H54 (cell line): ENCODE data around the gene DDX41.
"Not testable (repeated sequence)": the region's sequence is repeated elsewhere in the genome, so short reads cannot be mapped to it uniquely, and the experiment has no call there.

Experiments
- DNase-seq: peaks from one replicate; pipeline ENCODE4 v3.0.0; 2011; ENCODE audit warnings: low spot score, mixed read lengths; ENCODE audit not compliant: insufficient read length
- FAIRE-seq: peaks from 3 replicates; lab custom pipeline; 2011; peaks lifted over from hg19 to GRCh38; lab: Jason Lieb, UNC
- POLR2A ChIP-seq: IDR thresholded peaks from 2 replicates; pipeline ENCODE4 v1.6.1; 2011; ENCODE audit warnings: low read depth, mild to moderate bottlenecking, low read length

Gene DDX41

DNA sequence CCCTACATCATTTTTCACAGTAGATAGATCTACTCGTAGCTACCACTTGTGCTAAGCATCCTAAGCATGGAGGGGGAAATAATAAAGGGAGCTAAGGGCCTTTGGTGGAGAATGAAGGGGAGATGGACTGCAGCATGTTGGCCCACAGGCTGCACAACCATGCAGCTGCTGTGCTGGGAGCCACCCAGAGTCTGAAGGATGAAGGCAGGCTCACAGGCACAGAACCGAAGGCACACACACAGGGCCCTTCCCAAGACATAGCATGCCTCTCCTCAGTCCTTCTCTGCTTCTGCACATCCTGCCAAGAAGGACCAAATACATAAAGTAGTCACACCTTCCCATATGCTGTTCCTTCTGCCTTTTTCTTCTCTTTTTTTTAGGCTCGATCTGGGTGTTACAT, 31.0 kb upstream of the DDX41 start:
- no peak for FAIRE-seq
- DNase-seq, result no peak
- TF ChIP-seq POLR2A, result no peak

DNA sequence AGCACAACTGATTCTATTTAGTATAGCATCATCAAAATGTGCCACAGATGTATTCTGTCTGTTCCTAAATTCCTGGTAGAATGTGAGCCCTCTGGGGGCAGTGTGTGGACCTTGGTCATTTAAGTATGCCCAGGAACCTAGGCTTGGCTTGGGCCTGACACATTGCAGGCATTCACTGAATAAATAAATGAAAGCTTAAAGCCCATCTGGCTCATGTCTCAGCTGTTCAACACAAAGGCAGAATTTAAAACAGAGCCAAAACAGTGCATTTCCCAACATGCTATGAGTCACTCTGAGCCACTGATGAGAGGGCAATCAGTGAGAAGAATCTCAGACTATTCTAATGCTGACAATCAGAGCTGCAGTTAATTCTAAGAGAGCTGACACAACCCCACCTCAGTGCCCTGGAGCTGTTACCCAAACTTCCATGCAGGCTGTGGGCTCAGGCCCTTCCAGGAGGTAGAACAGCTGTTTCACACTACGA, 29.5 kb upstream of the DDX41 start:
- FAIRE-seq, result peak; percentile 89
- TF ChIP-seq POLR2A, result no peak
- DNase-seq, result peak; percentile 89

DNA sequence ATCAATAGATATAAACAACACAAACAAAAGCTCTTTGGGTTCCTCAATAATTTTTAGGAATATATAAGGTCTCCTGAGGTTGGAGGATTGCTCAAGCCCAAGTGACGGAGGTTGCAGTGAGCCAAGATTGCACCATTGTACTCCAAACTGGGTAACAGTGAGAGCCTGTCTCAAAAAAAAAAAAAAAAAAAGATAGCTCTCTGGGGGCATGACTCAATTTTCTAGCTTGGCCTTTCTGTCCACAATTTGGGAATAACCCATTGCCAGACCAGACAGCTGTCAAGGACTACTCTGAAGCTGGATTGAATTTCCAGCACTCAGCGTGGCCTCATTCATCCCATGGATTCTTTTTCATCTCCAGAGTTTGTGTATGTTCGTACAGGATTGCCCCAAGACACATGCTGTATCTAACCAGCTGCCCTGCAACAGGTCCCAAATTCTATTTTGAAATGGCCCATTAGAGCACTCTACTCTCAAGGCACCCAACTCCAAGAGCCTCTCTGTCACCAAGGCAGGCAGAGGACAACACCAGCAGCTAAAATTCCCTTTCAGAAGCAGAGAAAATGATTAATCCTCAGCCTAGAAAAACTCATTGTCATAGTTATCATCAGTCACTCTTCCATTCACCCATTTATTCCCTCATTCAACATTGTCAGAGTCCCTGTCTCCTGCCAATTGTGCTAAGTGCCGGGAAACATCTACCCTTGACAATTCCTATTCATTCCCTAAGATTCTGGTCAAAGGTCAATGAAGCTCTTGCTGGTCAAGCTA, 28.9 kb upstream of the DDX41 start:
- FAIRE-seq (no peak), DNase-seq (no peak)
- no peak for TF ChIP-seq POLR2A

DNA sequence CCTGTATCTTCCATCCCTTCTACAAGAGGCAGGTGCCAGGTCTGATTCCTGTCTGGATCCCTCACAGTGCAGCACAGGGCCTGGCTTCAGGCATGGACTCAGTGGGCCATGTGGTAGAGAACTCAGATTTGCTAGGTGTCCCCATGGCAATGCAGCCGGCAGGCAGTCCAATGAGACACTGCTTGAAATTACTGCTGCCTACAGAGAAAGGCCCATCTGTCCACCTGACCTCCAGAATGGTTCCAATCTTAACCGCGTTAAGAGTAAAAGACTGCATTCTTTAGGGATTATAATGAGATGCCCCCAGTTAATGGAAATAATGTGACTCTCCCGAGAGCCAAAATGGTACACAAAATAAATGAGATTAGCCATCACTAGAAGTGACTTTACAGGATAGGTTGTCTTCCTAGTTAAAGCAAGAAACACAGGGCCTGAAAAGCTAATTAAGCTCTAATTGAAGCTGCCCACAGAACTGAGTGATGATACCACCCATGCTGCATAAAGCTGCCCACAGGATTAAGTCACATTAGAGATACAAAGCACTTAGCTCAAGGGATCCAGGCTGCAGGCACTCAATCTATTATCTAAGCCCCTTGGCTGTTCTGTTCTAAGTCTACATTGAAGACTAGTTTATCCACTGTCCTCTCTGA, 26.2 kb upstream of the DDX41 start:
- no peak for FAIRE-seq
- DNase-seq, result no peak
- no peak for TF ChIP-seq POLR2A

DNA sequence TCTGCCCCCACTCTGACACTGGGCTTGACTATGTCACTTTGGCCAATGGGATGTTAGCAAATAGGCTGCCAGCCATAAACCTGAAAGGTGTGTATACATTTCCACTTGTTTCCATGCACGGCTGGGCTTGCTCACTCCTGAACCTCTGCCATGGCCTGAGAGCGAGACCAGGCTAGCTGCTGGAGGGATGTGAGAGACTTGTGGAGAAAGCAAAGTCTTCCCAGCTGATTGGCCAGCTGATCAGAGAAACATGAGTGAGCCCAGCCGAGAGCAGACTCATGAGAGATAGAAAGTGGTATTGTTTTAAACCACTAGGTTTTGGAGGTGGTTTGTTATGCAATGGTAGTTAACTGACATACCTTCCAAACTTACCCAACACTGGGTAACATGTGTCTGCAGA, 23.7 kb upstream of the DDX41 start:
- no peak for FAIRE-seq

DNA sequence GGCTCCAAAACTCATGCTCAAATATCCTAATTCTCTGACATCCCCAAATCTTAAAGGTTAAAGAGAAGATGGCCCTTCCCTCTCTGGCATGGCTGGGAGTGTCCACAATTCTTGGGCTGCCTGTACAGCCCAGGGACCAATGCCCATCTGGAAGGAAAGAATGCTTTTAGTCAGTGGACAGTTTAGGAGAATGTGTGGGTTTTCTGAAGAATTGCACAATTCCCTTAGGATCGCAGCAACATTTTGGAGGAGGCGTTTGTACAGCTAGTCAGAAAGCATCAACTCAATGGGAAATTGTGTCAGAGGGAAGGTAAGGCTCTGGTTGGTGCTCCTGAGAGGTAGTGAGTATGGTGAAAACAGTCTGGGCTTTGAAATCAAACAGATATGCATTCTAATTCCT, 22.6 kb upstream of the DDX41 start:
- no peak for TF ChIP-seq POLR2A
- DNase-seq (no peak), FAIRE-seq (no peak)

More for the DNA sequence above, 23.7 kb upstream of the DDX41 start:
- DNase-seq, result no peak
- TF ChIP-seq POLR2A, result no peak

DNA sequence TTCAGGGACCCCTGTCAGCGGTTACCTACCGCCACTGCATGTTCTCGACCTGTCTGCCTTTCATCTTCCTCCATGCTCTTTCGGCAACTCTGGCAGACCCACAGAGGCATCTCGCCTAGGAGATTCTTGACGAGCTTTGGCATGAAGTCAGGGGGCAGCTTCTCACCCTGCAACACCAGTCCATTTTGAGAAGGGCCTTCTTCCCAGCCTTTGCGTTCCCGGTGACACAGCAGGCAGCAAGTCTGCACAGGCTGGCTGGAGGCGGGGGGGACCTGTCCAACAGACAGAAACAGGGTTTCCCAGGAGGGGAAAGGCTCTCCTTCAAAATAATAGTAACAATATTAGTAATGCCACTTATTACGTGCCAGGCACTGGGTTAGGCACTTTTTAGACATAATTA, 22.1 kb upstream of the DDX41 start:
- FAIRE-seq, result no peak
- TF ChIP-seq POLR2A, result no peak
- no peak for DNase-seq

DNA sequence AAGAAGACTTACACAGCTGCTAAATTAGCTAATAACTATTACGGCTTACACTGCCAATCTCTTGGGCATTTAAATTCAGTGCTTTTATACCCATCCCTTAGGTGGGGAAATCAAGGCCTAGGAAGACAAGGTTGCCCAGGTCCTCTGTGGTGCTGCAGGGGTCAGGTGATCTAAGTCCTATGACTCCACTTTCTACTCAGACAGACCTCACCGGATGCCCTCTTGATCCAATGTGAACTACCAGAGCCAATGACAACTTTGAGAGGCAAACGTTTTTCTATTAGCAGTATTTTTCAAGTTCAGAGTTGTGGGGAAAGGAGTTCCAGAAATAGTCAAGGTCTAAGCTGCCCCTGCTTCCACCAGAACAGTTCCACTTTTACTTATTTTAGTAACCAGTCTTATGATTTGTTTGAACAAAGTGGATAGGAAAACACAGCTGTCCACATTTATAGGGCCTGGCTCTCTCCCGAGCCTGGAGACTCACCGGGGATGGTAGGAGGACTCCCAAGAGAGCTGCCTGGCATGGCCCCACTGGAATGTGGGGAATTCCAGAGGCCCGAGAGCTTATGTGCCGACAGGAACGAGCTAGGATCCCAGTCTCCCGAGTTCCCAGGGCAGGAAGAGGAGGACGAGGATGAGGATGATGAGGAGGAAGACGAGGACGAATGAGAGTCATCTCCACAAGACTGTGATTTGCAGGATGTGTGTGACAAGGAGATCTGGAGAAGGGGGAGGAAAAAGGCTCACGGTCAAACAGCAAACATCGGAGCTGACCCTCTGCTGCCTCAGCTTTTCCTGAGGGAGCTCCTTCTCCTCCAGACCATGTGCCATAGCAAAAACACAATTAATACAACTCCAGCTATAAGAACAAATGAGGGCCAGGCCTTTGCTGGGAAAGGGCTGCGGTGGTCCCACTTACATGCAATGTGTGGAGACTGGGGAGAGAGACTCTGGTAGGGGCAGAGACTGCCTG, 20.9 kb upstream of the DDX41 start:
- peak; percentile 89 for DNase-seq
- peak; percentile 65 for FAIRE-seq
- TF ChIP-seq POLR2A, result no peak

DNA sequence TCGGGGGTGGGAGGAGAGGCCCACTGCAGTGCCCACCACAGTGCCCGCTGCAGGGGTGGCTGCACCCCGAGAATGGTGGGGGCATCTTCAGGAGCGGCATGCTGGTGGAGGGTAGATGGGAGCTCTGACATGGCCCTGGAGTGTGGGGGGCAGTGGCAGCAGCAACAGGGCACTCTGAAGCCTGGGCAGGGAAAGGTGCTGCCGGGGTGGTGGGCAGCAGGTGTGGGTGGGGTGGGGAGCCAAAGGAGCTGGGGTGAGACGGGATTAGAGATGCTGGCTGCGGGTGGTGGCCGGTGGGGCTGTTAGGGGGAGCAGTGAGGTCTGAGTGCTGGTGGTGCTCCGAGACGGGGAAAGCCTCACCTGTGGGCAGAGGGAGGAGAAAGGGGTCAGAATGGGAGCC, 19.6 kb upstream of the DDX41 start:
- no peak for TF ChIP-seq POLR2A
- FAIRE-seq (no peak), DNase-seq (no peak)

DNA sequence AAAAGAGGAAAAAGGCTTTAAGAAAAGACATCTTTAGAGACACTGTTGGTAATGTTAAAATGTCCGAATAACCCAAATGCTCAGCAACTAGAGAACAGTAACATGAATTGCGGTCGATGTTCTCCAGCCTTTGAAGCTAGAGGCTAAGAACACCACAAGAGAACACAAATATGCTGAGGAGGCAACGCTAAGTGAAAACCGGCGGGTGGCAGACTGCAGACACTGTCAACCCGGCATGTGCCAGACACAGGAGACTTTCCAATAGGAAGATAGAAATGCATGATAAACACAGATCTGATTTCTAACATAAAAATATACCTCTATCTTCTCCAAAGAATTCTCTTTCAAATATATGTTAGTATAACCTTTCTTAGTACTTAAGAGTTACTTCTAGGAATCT, 18.4 kb upstream of the DDX41 start:
- no peak for DNase-seq
- FAIRE-seq, result no peak
- no peak for TF ChIP-seq POLR2A

DNA sequence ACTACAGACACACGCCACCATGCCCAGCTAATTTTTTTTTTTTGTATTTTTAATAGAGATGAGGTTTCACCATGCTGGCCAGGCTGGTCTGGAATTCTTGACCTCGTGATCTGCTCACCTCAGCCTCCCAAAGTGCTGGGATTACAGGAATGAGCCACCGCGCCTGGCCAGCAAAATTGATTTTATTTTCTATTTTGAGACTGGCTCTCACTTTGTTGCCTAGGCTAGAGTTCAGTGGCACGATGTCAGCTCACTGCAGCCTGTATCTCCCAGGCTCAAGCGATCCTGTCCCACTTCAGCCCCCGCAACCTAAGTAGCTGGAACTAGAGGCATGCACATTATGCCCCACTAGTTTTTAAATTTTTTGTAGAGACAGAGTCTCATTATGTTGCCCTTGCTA, 17.7 kb upstream of the DDX41 start:
- not testable (repeated sequence) for DNase-seq, FAIRE-seq

DNA sequence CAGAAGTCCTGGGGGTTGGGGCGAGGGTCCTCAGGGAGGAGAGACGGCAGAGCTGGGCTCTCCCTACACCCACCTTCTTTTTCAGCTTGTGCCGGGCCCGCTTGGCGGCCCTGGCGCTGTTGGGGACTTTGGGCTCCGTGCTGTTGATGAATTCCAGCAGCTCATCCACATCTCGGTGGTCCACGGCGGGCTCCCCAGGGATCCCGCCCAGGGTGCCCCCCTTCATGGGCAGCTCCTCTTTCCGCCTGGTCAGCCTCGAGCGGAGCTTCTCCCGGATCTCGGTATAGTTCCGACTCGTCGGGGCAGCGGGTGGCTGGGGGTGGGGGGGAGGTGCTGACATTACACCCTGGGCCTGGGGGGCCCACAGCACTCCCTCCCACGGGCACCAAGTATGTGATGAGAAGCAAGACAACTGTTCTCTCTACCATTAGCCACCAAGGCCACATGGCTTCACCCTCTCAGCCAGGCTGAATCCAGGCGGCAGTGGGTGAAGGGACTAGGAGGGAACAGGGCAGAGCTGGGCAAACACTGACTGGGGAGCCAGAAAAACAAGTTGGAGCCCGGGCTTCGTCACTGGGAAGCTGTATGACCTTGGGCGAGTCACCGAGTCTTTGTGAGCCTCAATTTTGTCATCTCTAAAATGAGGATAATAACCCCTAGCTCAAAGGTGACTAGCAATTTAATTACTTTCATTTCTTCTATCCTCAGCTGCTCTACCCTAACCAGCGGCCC, 14.6 kb upstream of the DDX41 start:
- DNase-seq, result no peak
- FAIRE-seq, result no peak
- no peak for TF ChIP-seq POLR2A

DNA sequence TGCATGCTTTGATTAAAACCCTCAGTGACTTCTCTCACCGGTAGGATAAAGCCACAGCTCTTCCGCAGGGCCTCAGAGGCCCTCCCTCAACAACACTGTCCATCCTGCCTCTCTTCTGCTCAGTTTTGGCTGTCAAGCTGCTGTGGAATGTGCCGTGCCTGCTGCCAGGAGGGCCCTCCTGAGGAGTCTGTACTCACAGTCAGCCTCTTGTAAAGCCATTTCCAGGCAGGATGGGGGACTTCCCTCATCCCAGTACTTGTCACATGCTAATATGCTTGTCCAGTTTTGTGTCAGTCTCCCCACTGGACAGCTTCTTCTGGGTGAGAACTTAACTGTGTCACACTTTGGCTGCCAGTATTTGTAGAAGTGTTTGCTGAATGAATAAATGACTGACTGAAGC, 13.9 kb upstream of the DDX41 start:
- FAIRE-seq (no peak), DNase-seq (no peak)
- no peak for TF ChIP-seq POLR2A
